HPDE6-E6E7 (cell line): ENCODE measurements around the gene HS3ST4.

Source experiments
- DNase-seq: peaks from one replicate; pipeline ENCODE4 v3.0.0; 2011; ENCODE audit warnings: missing footprints; ENCODE audit errors: extremely low spot score

The HS3ST4 gene

DNA sequence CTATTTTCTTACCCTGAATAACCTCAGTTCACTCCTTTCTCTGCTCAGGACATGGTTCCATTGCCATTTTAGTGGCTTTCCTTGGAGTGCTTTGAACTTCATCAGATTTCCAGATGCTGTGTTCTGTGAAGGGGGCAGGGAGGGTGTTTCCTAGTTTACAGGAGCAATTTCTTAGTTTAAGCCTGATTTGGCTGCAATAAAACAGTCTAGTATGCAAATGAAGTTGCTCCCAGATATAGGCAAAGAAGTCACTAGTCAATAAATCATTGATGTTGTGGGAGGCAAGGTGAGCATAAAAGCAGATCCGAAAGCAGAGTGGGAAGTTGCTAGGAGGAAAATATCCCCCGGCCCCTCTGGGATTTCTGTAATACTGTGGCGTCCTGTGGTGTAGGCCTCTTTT, 202.3 kb downstream of the HS3ST4 start:
- DNase-seq = no peak

DNA sequence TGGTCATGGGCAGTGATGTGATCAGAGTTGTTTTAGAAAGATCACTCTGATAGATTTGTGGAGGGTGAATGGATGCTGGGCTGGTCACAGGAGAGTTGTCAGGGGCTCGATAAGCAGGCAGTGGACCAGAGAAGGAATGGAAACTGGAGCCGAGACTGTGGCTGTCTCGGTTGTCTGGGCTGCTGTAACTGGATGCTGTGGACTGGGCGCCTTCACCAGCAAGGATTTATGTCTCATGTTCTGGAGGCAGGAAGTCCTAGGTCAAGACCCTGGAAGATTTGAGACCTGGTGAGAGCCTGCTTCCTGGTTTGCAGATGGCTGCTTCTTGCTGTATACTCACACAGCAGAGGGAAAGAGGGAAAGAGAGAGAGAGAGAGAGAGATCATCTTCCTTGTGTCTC, 203.6 kb downstream of the HS3ST4 start:
- no peak for DNase-seq

DNA sequence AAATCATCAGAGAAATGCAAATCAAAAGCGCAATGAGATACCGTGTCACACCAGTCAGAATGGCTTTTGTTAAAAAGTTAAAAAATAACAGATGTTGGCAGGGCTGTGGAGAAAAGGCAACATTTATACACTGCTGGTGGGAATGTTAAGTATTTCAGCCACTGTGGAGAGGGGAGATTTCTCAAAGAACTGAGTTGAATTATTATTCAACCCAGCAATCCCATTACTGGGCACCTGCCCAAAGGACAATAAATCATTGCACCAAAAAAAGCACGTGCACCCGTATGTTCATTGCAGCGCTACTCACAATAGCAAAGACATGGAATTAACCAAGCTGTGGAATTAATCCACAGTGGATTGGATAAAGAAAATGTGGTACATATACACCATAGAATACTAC, 204.7 kb downstream of the HS3ST4 start:
- no peak for DNase-seq

DNA sequence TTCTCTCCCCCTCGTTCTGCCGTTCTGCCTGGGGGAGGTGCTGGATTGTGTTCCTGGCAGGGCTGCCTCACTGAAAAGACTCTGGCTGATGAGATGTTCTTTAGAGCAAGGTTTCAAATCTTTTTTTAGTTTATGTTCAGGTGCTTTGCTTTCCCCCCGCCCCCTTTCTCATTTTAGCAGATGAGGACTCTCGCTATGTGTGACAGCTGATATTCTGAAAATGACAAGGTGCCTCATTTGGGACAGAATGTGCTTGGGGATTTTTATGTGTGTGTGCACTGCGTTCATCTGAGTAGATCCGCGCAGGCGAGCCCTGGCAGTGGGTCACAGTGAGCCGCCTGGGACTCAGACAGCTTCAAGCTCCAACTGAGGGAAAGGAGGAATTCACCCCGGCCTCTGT, 205.9 kb downstream of the HS3ST4 start:
- DNase-seq = no peak

DNA sequence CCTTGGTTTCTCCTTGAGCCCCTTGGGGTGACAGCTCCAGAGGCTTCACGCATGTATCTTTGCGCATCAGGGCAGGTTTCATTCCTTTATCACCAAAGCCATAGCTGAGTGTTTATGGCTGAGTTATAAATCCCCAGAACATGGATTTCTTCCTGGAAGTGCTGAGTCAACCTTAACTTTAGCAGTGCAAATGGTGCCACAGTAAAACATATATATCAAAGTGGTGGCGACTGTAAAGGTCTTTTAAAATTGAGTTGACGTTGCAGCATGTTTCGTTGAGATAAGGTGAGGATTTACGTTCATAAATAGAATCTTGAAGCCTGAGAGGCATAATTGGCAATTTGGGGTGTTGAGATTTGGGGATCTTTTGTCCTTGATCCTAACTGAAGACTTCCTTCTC, 214.1 kb downstream of the HS3ST4 start:
- no peak for DNase-seq

DNA sequence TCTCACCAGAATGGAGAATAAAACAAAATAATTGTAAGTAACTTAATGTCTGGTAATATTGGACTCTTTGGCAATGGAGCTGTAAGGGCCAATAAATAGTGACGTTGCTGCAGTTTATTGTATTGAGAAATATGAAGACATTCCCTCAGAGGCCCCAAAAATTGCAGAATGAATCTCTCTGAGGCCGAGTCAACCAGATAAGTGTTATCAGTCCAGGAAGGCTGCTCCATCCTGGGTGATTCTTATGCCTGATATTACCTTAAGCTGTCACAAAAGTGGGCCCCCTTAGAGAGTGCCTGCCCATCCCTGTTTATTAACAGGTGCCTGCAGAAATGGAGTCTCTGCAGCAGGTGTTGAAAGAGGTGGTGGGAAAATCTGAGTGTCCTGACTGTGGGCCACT, 219.2 kb downstream of the HS3ST4 start:
- DNase-seq = no peak

DNA sequence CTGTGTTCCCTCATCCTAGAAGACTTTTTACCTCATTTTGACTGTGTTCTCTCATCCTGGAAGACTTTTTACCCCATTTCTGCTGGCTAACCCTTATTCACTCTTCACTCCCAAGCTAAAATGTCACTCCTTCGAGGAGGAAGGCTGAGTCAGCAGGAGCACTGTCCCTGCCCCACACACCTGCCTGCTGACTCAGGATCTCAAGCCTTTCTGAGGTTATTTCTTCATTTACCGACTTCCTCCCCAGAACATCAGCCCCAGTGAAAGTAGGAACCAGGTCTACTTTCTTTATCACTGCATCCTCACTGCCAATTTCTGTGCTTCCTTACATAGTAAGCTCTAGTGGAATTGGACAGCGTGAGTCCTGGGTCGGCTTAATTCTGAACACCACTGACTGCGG, 220.6 kb downstream of the HS3ST4 start:
- DNase-seq = no peak

DNA sequence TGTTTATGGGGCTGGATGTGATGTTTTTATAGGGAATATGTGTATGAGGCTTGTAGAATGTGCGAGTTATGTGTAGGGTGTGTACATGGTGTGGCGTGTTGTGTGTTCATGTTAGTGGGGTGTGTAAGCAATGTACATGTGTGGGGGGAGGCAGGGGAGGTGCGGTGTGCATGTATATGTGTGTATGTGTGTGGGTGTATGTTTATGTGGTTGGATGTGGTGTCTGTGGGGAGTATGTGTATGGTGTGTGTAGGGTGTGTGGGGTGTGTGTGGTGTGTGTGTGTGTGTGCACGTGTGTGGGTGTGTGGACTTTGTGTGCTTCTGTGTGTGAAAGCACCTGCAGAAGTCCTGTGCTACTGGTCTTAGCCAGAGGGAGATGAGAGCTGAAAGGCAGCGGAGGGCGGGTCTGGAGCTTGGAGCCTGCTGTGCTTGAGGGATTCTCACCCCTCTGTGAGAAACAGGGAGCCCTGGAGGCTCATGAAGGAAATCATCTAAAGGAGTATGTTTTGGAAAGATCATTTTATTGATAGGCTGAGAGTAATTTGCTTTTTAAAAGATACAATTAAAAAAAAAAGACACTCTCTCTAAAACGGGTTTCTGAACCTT, 222.7 kb downstream of the HS3ST4 start:
- no peak for DNase-seq

DNA sequence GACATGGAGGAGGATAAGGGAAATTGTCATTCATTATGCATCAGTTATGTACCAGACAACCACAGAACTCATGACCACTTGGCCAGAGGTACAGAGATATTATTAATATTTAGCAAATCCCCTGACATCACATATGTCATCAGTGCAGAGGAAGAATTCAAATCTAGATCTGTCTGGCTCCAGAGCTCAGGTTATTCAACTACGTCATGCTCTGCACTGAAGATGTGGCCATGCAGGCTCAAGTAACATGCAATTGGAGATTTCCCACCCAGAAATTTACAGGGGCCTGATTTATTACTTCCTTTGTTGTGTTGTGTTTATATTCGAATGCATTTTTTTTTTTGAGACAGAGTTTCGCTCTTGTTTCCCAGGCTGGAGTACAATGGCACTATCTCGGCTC, 224.3 kb downstream of the HS3ST4 start:
- DNase-seq = no peak

DNA sequence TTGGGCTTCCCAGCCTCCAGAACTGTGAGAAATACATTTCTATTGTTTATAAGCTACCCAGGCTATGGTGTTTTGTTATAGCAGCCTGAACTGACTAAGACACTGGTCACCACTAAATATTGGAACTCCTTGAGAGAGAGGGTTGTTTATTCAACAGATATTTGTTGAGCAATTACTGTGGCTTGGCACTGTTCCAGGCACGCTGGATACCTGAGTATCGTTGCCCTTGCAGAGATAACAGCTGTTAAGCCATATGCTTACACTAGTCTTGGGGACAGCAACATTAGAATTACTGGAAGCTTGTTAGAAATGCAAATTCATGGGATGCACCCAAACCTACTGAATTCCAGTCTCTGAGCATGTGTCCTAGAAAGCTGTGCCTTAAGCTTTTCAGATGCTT, 230.7 kb downstream of the HS3ST4 start:
- no peak for DNase-seq

DNA sequence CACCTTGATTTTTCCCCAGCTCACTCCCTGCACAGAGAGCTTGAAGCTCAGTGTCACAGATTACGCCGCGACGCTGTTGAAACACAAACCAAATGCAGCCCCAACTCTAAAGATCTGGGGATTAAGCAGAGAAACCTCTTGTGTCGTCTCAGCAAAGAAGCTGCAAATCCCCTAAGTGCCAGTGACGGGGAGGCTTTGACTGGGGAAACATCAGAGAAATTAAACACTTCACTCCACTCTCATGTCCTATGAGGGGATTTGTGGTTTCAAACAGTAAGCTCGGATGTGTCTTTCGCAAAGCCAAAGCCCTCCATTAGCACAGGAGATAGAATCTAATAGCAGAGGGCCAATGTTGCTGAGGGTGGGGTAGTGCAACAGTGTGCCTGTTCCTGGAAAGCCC, 233.7 kb downstream of the HS3ST4 start:
- no peak for DNase-seq

DNA sequence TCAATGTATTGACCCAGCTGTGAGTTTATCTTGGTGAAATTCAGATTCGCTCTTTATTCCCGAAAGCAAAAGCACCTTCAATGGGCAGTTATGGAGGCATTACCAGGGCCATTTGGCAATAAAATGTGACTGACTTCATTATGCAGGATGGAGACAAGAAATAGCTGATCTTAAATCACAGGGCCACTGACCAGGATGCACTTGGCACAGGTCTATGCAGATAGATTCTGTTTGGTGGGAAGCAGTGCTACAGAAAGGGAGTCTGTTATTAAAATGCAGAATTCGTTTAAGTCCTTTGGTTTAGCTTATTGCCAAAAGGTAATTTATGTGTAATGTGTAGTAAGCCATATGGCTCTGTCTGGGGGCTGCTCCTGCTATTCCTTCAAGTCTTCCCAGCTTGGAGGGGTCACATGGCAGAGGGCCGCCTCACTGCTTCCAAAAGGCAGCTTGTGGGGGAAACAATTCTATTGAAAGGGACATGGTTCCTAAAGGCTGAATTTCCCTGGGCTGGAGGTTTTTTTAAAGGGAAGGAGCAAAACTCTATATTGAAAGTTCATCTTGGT, 239.8 kb downstream of the HS3ST4 start:
- no peak for DNase-seq

DNA sequence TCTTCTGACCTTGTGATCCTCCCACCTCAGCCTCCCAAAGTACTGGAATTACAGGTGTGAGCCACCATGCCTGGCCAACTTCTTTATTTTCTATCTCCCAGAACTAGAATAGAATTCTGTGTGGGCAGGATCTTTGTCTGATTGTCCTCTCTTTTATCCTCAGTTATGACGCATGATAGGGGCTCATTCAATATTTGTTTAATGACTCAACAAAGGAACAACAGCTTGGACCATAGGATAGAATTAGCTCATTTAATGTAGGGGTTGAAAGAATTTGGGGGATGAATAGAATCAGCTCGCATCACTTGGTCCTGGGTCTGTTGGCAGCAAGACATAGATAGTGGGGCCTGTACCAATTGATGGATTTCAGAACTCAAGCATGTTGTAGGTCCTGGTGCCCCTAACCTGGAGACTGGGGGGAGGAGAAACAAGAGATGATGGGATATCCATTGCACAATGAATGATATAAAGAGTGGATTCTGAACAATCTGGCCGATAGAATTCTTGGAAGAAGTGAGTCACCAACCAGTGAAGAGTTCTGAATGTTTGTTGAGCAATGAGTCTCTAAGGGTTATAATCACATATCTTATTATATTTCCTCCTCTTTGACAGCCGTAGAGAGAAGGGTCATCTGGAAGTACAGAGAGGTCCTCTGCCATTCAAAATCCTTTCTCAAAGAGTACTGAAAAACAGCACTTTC, 250.2 kb downstream of the HS3ST4 start:
- no peak for DNase-seq

DNA sequence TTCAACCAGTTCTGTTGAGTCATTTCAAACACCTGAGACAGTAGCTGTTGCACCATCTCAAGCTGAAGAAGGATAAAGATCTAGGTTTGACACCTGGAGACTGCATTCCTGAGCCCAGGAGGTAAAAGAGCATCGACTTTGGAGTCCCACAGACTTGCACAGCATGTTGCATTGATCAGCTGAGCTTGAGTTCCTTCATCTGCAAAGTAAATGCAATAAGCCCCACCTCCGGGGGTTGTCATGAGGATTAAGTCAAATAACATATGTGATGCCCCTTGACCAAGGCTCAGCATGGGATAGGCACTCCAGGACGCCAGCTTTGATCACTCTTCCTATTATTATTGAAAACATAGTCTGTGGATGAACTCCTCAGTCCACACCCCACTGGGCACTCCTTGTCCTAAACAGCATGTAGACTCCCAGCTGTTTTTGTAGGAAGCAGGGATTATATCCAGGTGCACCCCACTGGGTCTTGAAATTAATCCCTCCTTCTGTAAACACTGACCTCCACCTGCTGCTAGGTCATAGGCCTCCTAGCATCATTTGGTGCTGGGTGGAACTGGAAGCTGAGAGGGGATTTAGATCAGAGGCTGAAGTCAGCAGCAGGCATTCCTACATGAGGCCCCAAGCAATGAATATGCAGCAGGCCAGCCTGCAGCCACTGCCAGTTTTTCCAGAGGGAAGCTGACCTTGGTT, 259.0 kb downstream of the HS3ST4 start:
- DNase-seq = no peak

DNA sequence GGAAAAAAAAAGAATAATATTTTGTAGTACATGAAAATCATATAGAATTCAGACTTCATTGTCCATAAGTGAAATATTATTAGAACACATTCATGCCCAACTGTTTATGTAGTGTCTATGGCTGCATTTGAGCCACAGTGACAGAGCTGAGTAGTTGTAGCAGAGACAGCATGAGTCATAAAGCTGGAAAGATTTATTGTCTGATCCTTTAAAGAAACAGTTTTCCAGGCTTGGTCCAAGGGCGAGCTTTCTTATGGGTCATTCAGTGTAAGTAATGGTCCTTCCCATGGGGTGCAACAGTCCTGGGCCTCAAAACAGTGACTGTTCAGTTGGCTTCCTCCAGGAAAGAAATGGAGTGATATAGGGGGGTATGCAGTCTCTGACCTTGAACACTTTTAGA, 260.2 kb downstream of the HS3ST4 start:
- DNase-seq = no peak

DNA sequence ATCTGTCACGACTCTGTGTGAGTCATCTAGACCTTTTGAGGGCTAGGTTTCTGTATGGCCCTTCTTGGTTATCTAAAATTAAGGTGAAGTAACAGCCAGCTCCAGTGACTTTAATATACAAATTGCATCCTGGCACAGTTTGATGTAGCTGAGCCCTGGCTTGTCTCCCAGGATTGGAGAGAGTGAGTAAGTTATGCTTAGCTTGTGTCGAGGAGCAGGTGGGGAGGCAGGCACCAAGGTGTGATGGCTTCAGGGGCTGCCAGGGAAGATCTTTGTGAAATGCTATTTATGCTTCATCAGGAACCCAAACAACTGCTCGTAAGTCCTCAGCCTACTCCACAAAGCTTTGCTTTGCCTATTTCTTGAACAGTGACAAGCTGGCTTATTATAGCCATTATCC, 261.2 kb downstream of the HS3ST4 start:
- DNase-seq = no peak

DNA sequence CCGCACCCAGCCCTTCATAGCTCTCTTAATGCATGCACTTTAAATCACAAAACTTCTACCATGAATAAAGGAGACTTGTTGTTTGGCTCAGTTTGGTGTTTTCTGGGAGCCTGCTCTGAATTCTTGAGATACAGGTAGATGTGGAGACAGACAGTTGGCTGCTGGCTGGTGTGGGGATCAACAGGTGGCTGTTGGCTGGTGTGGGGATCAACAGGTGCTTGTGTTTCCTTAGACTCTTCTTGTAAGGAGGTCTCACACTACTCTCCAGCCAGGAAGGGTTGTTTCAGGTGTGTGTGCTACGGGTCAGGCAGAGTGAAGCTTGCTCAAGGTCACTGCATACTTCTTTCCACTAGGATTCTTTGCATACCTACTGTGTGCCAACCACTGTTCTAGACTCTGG, 265.9 kb downstream of the HS3ST4 start:
- no peak for DNase-seq

DNA sequence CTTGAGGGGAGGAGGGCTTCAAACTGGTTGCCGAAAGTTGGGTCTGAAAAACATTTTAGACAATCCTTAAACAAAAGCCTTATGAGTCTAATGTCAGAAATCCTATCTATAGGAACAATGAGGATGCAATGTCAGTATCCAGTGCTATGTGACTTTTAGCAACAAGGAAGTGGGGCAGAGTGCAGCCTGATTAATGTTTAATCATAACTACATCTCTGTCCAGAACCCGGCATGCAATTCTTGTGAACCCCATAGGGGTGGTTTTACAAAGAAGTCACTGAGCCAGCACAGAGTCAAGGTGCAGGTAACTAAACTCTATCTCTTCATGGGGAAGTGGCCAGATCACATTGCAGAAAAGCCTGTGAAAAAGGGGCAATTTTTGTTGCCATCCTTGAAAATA, 267.5 kb downstream of the HS3ST4 start:
- no peak for DNase-seq

DNA sequence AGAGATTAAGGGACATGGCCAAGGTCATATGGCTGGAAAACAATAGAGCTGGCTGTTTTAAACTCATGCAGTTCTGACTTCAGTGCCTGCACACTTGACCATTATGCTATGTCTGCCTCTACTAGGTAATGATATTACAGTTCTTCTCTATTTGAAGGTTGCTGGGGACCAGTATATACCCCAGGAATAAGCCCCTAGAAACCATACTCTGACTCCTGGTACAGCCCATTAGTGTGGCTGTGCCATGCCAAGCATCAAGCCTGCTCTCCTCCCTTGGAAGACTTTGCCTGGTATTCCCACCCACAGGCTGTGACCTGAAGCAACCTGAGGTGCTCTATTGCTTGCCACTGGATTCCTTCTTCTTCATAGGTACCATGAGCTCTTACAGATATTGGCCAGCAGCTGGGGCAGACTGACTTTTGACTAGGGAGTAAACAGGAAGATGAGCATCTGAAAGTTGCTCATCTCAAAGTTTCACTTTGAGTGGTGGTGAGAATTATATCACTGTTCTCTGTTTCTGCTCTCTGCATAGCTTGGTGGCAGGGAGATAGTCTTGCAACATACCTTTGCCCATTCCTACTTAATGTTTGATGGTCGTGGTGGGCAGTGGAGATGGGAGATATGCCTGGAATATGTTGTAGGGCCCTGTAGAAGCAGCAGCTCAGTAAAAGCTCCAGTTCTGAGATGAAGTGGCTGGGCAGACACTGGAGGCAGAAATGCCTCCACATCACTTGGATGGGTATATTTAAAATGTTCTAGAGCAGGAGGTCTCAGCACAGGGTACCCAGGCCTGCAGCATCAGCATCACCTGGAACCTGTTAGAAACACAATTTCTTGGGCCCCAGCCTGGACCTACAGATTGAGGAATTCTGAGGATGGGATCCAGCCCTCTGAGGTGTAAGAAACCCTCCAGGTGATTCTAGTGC, 274.7 kb downstream of the HS3ST4 start:
- DNase-seq = no peak

DNA sequence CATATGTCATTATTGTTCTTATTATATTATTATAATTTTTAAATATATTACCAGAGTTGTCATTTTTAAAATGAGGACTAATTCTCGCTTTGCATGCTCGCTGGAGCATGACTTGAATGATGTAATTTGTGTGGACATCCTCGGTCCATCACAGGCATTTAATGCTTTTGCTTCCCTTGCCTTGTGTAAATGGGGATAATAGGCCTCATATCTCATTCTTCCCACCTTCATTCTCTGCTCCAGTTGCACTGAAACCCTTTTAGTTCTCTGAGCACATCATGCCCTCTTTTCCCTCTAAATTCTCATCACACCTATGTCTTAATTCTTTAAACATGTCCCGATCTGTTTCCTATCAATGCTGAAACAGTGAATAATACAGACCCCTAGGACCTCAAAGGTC, 285.4 kb downstream of the HS3ST4 start:
- DNase-seq = no peak

DNA sequence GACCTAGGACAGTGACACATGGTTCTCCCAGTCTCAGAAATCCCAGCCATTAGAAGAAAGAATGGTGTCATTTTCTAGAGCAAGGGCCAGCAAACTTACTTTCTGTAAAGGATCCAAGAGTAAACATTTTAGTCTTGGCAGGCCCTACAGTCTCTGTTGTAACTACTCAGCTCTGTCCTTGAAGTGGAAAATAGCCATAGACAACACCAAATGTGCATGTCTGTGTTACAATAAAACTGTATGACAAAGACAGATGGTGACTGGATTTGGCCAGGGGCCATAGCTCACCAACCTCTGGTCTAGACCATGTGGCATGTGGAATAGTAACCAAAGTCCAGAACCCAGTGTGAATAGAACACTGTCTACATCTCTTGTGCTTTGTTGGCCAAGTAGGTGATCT, 286.5 kb downstream of the HS3ST4 start:
- DNase-seq = no peak

DNA sequence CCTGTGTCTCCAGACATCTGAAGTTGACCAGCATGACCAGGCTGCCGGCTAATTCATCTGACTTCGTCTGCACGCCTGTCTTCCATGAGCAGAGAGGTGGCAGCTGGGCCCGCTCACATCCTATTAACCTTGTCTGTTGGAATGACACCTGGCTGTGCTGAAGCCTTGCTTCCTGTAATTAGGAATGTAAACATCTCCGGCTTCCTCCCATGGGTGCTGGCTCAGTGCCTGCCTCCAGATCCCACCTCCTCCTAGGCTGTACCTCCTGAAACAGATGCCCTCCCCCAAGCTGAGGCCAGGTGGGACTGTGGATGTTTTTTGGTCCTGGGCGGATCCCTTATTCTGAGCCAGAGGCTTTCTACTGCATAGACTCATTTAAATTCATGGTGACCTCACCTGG, 296.3 kb downstream of the HS3ST4 start:
- no peak for DNase-seq
